K562 (cell line): ENCODE measurements around the gene EGR4.

Source experiments
- HDAC1 ChIP-seq, 2 experiments: fragments of 450-650 bp; IDR thresholded peaks; 2 replicates each; pipeline ENCODE4 v1.6.1; 2016 to 2017; ENCODE audit warnings: inconsistent platforms in 1 of 2, mild to moderate bottlenecking in 1 of 2, moderate library complexity in 1 of 2
- MTA1 ChIP-seq: fragments of 450-650 bp; IDR thresholded peaks from 2 replicates; pipeline ENCODE4 v1.6.1; 2017; ENCODE audit warnings: borderline replicate concordance
- RAD21 ChIP-seq, 2 experiments: fragments of 250-450 bp in 1 of 2; fragments of 450-650 bp in 1 of 2; sonication (Bioruptor Pico) in 1 of 2; formaldehyde crosslinking in 1 of 2; IDR thresholded peaks in 1 of 2; conservative IDR thresholded peaks in 1 of 2; 2 replicates each; pipeline versions ENCODE4 v1.4.0 to v1.8.0; 2020 to 2022; ENCODE audit warnings: mild to moderate bottlenecking in 2 of 2, moderate library complexity in 1 of 2
- ZNF232 ChIP-seq: sonication (generic); formaldehyde crosslinking; IDR thresholded peaks from 2 replicates; pipeline ENCODE4 v1.8.0; 2022; ENCODE audit warnings: mild to moderate bottlenecking, missing genetic modification reagents
- TF ChIP-seq, protein P1 (sequence below), 3 experiments: IDR thresholded peaks in 2 of 3; conservative IDR thresholded peaks in 1 of 3; 2 replicates each; pipeline ENCODE4 v1.5.1; 2011 to 2012; ENCODE audit warnings: low read length in 3 of 3, mild to moderate bottlenecking in 3 of 3, control low read depth in 2 of 3, improper control_type of control experiment in 1 of 3, inconsistent platforms in 1 of 3, low read depth in 1 of 3, mixed read lengths in 1 of 3, moderate library complexity in 1 of 3; ENCODE audit not compliant: insufficient read depth in 2 of 3

DNA sequence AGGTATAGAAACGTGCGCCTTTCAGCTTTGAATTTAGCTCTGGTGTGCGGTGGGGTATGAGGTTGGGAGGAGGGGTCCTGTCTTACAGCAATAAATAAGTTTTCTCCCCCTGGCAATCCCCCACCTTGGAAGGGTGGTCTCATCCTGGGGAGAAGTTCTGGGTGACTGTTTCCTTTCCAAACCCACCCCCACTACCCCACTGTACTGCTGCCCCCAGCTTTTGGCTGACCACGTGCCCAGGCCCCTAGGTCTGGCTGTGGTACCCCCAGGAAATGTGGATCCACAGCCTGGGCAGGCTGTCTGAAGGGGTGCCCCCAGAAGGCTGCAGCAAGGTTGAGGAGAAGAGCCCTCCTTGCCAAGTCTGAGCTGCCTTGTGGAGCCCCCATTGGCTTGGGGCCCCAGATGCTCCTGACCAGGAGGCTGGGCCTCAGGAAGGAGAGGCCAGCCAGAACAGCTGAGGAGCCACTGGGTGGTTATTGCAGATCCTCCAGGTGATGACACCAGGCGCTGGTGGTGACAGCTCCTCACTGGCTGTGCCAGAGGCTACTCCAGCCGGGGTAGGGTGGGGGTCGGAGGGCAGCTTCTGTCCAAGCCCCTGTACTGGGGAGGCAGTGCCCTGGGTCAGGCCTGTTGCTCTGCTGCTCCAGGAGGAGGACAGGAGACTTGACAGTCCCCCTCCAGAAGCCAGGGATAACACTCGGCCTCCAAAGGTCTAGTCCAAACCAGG, 35.0 kb downstream of the EGR4 start:
- no peak for TF ChIP-seq RAD21 (CRISPR knock-in tag; conservative IDR thresholded peaks at IDR 0.05 in 1 of 2, IDR thresholded peaks at IDR 0.05 in 1 of 2)
- TF ChIP-seq HDAC1 (IDR thresholded peaks at IDR 0.05) = no peak
- TF ChIP-seq, protein P1, sequence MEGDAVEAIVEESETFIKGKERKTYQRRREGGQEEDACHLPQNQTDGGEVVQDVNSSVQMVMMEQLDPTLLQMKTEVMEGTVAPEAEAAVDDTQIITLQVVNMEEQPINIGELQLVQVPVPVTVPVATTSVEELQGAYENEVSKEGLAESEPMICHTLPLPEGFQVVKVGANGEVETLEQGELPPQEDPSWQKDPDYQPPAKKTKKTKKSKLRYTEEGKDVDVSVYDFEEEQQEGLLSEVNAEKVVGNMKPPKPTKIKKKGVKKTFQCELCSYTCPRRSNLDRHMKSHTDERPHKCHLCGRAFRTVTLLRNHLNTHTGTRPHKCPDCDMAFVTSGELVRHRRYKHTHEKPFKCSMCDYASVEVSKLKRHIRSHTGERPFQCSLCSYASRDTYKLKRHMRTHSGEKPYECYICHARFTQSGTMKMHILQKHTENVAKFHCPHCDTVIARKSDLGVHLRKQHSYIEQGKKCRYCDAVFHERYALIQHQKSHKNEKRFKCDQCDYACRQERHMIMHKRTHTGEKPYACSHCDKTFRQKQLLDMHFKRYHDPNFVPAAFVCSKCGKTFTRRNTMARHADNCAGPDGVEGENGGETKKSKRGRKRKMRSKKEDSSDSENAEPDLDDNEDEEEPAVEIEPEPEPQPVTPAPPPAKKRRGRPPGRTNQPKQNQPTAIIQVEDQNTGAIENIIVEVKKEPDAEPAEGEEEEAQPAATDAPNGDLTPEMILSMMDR (IDR thresholded peaks at IDR 0.05 in 2 of 3, conservative IDR thresholded peaks at IDR 0.05 in 1 of 3; ENCODE audit: insufficient read depth in 2 of 3, low read depth in 1 of 3, low read length in 3 of 3) = no peak
- TF ChIP-seq MTA1 = no peak
- no peak for TF ChIP-seq ZNF232 (CRISPR knock-in tag)
